ENCODE results near the gene DHX8. TPM values are rescaled to one million over a fixed set of nuclear protein-coding genes. Genes with fewer than 3 reads are reported as not detected.
"Not testable (repeated sequence)": the region's sequence is repeated elsewhere in the genome, so short reads cannot be mapped to it uniquely, and the experiment has no call there.

DHX8 gene
- 40.8 TPM for total RNA-seq

- FAIRE-seq (peak; percentile 96), DNase-seq (ENCODE audit: low spot score in 2 of 2) (peak; percentile 83 to 88)
These were observed at the start of gene DHX8 for GRCh38 chr17:43483674-43484551. Gene DHX8, plus strand, starts transcription at chr17:43483975. Its CDS starts 63 bp downstream, at chr17:43484038.

- DNase-seq (ENCODE audit: low spot score in 2 of 2): no peak
- FAIRE-seq: no peak
These were observed 48.9 kb upstream of the DHX8 start for GRCh38 chr17:43434902-43435319.

DNA sequence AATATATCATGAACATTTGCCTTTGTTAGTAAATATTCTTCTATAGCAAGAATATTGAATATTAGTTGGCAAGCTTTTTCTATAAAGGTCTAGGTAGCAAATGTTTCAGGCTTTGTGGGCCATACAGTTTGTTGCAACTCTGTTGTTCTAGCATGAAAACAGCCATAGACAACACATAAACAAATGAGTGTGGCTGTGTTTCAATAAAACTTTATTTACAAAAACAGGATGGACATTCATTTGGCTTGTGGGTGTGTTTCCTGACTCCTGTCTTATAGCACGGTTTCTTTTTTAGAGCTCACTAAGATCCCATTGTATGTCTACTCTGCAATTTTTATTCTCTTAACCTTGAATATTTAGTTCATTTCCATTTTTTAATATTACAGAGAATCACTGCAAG is 46.0 kb upstream of the DHX8 start:
- DNase-seq (ENCODE audit: low spot score in 2 of 2) (no peak), FAIRE-seq (no peak)

DNA sequence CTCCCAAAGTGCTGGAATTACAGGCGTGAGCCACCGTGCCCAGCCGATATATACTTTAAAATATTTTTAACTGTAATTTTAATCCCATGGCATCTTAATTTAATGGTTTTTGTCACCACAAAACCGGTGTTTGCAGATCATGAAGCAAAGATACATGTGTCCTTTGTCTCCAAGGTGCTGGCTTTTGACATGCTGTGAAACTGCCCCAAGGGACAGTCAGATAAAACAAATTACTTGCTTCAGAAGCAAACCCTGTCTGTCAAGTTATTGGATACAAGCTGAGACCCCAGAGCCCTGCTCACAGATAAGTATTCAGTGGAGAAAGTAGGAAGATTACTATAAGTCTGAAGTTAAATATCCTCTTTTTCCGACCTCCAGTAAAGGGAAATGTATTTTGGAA is 45.1 kb upstream of the DHX8 start:
- no peak for DNase-seq (ENCODE audit: low spot score in 2 of 2)
- FAIRE-seq: no peak

GRCh38 chr17:43439041-43439440 is 44.7 kb upstream of the DHX8 start:
- no peak for DNase-seq (ENCODE audit: low spot score in 2 of 2)
- no peak for FAIRE-seq

DNA sequence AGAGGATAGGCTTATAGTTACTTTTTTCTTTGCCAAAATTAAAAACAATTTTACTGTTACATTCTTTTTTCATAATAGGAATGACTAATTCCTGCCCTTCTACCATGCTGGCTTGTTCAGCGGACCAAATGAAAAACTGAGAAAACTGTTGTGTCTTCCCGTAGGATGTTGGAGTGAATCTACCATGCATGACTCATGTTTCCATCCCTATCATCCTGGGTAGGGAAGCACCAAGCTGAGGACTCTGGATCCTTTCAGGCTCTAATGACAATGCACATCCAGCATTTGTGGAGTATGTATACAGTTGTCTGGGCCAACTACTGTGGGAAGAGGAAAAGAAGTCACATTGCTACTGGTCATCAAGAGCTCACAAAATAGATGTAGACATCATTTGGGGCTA is 41.1 kb upstream of the DHX8 start:
- FAIRE-seq: no peak
- no peak for DNase-seq (ENCODE audit: low spot score in 2 of 2)

DNA sequence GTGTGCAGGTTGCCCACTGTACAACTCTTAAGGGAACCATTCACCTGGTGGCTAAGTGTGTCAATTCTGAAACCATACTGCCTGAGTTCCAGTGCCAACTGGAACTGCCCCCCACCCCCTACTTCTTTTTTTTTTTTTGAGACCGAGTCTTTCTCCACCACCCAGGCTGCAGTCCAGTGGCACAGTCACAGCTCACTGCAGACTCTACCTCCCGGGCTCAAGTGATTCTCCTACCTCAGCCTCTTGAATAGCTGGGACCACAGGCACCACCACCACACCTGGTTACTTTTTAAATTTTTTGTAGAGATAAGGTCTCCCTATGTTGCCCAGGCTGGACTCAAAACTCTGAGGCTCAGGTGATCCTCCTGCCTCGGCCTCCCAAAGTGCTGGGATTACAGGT is 40.4 kb upstream of the DHX8 start:
- FAIRE-seq (no peak), DNase-seq (ENCODE audit: low spot score in 2 of 2) (no peak)

GRCh38 chr17:43444223-43445008 is 39.4 kb upstream of the DHX8 start:
- no peak for FAIRE-seq
- no peak for DNase-seq (ENCODE audit: low spot score in 2 of 2)

- DNase-seq (ENCODE audit: low spot score in 2 of 2) (no peak), FAIRE-seq (no peak)
These were observed 38.7 kb upstream of the DHX8 start for GRCh38 chr17:43445009-43445589.

DNA sequence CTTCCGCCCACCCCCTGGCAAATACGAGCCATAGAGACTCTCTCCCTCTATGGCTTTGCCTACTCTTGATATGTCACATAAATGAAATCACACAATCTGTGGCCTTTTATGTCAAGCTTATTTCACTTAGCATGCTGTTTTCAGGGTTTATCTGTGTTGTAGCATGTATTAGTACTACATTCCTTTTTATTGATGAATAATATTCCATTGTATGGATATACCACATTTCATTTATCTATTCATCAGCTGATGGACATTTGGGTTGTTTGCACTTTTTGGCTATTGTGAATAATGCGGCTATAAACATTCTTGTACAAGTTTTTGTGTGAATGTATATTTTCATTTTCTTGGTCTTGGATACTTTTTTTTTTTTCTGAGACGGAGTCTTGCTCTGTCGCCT is 37.0 kb upstream of the DHX8 start:
- FAIRE-seq: no peak
- no peak for DNase-seq (ENCODE audit: low spot score in 2 of 2)

- FAIRE-seq: no peak
These were observed 34.9 kb upstream of the DHX8 start for GRCh38 chr17:43448720-43449469.

DNA sequence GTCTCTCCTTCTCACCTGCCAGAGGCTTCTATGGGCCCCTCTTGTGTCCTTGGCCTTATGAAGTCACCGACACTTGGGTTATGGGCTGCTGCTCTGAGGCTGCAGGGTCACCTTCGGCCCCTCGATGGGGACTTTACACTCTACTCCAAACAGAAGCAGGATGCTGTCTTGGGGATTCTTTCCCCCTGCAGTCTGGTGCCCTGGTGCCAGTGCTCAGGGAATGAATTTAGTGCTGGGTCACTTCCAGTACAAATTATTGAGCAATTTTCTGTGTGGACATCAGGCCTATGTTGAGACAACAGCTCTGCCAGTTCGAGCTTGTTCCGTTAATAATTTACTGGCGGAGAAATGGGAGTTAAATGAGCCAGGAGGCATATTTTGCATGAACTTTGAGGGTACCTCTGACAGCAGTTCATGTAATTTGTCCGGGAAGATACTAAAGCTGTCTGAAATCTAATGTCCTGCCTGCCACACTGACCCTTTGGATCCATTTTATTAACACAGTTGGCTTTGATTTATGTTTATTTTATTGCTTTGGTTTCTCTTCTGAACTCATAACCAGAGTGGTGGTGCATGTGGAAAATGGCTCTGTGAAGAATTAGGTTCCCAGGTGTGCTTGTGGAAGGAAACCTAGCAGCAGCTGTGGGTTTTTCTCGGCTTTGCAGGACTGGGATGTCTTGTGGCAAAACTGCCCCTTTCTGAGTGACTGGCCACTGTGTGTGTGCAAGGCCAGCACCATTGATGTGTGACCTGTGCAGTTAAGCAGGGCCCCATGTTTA is 34.1 kb upstream of the DHX8 start:
- no peak for DNase-seq (ENCODE audit: low spot score in 2 of 2)
- FAIRE-seq: no peak

More at GRCh38 chr17:43448720-43449469, 34.9 kb upstream of the DHX8 start:
- DNase-seq (ENCODE audit: low spot score in 2 of 2): no peak

DNA sequence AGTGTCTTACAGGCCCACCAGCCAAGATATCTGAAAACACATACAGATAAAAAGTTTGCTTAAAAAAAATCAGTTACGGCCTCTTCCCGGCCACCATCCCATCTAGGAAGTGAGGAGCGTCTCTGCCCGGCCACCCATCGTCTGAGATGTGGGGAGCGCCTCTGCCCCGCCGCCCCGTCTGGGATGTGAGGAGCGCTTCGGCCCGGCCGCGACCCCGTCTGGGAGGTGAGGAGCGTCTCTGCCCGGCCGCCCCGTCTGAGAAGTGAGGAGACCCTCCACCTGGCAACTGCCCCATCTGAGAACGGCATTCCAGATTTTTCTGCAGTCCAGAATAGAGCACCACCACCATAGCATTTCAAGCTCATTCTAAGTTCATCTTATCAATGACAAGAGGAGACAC is 33.0 kb upstream of the DHX8 start:
- not testable (repeated sequence) for FAIRE-seq

DNA sequence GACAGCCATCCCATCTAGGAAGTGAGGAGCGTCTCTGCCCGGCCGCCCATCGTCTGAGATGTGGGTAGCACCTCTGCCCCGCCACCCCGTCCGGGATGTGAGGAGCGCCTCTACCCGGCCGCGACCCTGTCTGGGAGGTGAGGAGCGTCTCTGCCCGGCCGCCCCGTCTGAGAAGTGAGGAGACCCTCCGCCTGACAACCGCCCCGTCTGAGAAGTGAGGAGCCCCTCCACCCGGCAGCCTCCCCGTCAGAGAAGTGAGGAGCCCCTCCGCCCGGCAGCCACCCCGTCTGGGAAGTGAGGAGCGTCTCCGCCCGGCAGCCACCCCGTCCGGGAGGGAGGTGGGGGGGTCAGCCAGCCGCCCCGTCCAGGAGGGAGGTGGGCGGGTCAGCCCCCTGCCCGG is 32.0 kb upstream of the DHX8 start:
- FAIRE-seq; DNase-seq (ENCODE audit: low spot score in 2 of 2): not testable (repeated sequence)

More for the DNA sequence above, 33.0 kb upstream of the DHX8 start:
- not testable (repeated sequence) for DNase-seq (ENCODE audit: low spot score in 2 of 2)

DNA sequence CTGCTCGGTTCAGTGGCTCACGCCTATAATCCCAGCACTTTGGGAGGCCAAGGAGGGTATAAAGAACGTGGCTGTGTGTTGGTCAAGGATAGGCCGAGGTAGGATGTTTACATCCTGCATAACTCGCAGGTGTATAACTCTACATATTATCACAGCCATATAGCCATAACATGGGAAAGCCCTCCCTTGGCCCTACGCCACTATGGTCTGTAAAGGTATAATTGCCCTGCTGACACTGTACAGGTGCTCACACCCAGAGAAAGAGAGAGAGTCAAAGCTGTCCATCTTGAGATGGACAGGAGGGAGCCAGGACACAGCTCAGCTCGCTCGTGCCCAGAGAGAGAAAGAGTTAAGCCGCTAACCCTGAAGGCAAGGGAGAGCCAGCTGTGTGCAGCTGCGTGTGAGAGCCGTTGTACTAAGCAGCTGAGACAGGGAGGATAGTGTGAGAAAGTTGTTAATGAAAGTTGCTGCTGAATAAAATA is 30.4 kb upstream of the DHX8 start:
- FAIRE-seq: no peak
- DNase-seq (ENCODE audit: low spot score in 2 of 2): no peak

DNA sequence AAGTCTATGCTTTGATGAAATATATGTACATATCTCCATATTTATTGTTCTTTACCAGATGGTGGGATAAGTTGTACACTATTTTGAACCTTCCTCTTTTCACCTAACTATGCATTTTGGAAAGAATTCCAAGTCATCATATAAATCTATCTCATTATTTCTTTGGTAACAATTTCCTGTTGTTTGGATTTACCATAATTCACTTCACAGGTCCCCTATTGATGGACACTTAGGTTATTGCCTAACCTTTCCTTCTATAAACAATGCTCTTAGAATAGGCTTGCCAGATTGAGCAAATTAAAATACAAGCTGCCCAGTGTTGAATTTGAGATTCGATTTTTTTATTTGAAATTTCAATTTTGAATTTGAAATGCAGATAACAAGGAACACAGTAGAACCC is 28.9 kb upstream of the DHX8 start:
- no peak for FAIRE-seq
- no peak for DNase-seq (ENCODE audit: low spot score in 2 of 2)

DNA sequence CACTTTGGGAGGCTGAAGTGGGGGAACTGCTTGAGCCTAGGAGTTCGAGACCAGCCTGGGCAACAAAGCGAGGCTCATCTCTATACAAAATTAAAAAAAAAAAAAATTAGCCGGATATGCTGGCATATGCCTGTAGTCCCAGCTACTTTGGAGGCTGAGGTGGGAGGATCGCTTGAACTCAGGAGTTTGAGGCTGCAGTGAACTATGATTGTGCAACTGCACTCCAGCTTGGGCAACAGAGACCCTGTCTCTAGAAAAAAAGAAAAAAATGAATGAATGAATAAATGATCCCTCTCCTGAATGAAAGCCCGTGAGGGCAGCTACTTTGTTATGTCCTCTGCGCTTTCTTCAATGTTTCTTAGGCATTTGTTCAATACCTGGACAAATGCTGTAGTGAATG is 27.7 kb upstream of the DHX8 start:
- DNase-seq (ENCODE audit: low spot score in 2 of 2) (no peak), FAIRE-seq (no peak)

DNA sequence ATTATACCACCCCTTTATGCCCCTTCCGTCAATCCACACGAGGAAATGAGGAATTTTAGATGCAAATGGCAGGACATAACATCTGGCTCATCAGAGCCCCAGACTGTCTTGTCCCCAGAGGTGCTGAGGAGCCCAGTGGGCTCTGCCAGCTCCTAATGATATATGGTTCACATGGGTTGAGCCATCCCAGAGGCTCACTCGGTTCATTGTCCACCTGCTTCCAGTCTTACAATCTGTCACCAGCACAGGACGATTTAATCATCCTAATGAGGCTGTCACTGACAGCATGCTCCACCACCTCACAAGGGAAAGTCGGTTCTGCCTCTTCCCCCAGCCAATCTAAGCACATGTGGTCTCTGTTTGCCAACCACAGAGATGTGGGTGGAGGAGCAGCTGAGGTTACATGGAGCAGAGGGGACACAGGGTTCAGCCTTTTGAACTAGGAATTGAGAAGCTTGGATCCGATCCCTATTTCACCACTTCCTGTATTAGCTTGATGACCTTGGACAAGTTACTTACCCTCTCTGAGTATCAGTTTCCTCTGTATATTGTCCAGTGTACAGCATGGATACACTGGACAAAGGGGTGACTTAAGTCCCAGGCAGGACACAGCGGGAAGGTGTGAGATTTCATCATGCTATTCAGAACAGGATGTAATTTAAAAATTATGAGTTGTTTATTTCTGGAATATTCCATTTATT is 27.0 kb upstream of the DHX8 start:
- DNase-seq (ENCODE audit: low spot score in 2 of 2): no peak
- no peak for FAIRE-seq

DNA sequence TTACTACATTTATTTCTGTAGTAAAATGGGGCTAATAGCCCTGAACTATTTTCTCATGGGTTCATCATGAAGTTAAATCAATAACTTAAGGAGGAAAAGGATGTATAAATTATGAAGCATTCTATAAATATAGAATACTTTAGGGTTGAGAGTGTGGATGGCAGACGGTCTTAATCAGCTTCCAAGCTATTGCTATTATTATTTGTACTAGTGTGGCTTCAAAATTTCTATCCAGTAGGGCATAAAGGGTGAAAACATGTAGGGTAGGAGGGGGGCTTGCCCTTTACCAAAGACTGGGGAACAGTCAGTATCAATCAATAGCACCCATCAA is 26.4 kb upstream of the DHX8 start:
- FAIRE-seq: no peak
- no peak for DNase-seq (ENCODE audit: low spot score in 2 of 2)
